ENCODE measurements around the gene ANO3.
A peak's percentile ranks its signal among the peaks of the same experiment; 100 is the strongest.

The ANO3 gene

GRCh38 chr11:26510164-26510563 is 178.2 kb downstream of the ANO3 start:
- DNase-seq: no peak

GRCh38 chr11:26510756-26511155 is 178.8 kb downstream of the ANO3 start:
- DNase-seq: no peak

- DNase-seq: no peak
Measured at GRCh38 chr11:26512196-26512595, 180.3 kb downstream of the ANO3 start.

DNA sequence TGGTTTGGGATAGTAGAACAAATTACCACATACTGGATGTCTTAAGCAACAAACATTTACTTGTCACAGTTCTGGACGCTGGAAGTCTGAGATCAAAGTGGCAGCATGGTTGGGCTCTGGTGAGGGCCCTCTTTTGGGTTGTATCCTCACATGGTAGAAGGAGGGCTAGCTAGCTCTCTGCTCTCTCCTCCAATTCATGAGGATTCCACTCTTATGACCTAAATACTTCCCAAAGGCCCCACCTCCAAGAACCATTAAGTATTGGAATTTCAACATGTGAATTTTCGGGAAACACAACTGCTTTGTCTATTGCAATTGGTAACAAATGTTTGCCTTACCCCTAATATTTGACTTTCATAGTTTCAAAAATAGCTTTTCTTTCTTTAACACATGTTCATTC is 187.5 kb downstream of the ANO3 start:
- DNase-seq: no peak

DNA sequence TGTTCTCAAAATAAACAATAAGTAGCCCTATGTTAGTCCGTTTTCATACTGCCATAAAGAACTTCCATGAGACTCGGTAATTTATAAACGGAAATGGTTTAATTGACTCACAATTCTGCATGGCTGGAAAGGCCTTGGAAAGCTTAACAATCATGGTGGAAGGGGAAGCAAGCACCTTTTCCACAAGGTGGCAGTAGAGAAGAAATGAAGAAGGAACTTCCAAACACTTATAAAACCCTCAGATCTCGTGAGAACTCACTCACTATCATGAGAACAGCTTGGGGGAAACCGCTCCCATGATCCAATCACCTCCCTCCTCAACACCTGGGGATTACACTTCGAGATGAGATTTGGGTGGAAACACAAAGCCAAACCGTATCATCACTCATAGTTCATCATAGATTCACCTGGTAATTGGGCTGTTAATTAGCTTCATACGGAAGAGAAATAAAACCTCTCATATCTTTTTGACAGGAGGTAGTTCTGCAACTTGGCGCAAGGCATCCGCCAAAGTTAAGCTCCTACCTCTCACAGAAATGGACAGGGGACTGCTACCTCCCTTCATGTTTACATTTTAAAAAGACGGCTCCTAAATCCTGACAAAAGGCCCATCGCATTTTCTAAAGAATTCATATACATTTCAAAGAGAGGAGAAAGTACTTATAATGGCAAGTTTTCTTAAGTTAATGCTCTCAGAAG is 191.1 kb downstream of the ANO3 start:
- DNase-seq: peak in 1 of 2 experiments; percentile 1

DNA sequence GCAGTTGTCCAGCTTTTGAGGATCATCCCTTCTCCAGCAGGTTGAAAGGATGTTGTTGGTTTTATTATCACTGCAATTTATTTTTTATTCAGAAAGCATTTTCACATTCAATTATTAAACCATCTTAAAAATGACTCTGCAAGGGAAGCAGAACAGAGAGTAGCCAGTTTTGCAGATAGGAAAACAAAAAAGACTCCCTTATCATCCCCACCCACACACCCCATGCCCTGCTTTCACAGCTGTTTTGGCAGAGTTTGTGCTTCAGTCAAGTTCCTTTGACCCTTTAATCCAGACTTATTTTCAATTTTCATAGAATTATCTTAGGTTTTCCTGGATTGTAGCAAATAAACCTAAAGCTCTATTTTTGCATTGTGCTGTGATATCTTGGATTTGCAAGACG is 195.8 kb downstream of the ANO3 start:
- no peak for DNase-seq

DNA sequence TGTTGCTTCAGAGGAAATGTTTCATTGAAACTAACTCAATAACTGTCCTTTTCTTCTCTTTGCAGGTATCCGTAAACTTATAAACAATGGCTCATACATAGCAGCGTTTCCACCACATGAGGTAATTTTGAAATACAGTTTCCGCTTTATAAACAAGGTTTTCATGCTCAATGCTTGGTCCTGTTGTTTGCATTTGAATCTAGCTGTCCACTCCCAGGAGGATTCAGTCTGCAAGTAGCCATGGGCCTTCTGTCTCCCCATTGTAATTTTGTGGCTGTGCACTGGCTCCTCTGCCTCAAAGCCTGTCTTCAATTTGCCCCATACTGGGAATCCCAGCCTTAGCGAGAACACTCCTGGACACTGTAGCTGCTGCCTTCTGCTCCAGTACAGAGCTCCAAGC is 205.4 kb downstream of the ANO3 start:
- no peak for DNase-seq

GRCh38 chr11:26539517-26539916 is 207.6 kb downstream of the ANO3 start:
- DNase-seq: no peak

- no peak for DNase-seq
Measured at GRCh38 chr11:26541870-26542269, 209.9 kb downstream of the ANO3 start.

DNA sequence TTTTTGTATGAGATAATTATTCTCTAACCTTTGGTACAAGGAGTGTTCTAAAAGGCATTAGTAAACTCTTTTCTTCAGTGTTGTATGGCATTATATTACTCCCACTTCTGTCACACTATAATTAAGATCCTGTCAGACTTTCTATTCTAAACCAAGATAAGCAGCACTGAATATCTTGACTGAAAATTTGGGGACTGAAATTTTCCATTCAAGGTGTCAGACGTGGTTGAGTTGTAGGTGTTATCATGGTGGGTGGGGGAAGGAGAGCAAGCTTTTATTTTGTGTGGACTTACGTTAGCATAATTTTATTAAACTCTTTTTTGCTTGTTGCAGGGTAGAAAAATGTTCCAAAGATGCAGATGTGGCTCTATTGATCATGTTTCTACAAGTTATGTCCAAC is 217.2 kb downstream of the ANO3 start:
- no peak for DNase-seq

- DNase-seq: no peak
Measured at GRCh38 chr11:26550022-26550421, 218.1 kb downstream of the ANO3 start.

DNA sequence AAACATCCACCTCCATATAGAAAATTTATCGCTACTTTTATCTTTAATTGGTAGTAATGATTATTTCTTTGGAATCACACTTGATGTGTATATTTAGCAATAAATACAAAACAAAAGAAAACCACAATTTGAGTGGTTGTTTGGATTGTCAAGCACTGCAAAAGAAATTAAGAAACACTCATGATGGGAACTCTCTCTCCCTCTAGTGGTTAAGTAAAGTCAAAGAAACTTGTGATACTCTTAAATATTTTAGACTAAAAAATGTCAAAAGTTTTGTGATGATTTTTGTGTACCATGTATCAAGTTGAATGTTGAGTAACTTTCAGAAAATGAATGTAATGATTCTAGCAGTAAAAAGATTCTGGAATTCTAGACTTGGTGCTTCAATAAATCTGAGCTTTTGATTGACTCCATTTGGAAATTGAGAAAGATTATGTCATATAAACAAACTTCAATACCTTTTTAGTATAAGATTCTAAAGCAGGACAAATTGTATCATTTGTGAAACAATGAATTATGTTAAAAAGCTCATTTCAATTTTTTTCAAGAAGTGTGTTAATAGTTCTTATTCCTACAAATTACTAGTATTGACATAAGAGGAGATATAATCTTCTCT is 219.4 kb downstream of the ANO3 start:
- no peak for DNase-seq

DNA sequence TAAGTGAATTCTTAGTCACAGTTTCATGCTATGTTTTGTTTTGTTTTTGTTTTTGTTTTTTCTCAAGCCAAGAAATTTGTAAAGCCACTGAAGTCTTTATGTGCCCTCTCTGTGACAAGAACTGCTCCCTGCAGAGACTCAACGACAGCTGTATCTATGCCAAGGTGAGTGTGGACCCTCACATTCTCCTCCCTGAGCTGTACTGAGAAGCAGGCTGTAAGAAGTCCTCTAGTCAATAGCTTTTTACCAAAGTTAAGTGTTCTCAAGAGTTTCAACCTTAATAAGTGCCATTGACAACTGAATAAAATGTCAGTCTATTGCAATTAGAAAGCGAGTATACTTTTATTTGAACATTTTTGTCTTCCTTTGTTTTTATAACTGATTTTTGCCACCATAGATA is 221.3 kb downstream of the ANO3 start:
- no peak for DNase-seq

DNA sequence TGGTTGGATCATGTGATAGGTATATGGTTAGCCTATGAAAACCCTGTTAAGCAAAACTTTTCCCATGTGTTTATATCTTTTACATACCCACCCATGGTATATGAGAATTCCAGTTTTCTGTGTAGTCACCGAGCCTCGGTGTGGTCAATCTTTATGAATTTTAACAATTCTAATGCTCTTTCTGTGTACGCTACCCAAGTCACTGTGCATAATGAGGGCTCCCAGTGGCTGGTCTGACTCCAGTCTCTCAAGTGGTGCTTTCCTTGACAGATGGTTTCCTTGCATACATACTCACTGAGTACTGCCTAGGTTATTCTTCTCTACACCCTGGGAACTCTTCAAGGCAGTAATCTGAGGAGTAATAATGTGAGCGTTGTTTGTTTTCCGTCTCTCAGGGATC is 222.5 kb downstream of the ANO3 start:
- no peak for DNase-seq

DNA sequence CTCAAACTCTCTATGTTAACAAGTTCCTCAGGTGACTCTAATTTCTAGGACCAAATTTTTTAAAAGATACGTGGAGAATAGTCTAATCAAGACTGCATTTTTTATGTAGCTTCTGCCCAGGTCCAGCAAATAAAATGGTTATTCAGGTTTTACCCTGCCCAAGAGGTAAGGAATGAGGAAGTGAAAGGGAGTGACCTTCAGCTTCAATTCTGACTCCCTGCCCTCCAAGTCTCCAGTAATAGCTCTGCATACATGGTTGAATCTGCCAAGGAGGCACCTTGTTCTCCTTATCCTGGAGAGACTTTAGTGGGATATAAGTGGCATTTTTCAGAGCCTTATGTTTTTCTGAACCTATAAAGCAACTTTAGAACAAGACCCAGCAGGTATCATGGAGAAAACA is 224.7 kb downstream of the ANO3 start:
- DNase-seq: no peak

DNA sequence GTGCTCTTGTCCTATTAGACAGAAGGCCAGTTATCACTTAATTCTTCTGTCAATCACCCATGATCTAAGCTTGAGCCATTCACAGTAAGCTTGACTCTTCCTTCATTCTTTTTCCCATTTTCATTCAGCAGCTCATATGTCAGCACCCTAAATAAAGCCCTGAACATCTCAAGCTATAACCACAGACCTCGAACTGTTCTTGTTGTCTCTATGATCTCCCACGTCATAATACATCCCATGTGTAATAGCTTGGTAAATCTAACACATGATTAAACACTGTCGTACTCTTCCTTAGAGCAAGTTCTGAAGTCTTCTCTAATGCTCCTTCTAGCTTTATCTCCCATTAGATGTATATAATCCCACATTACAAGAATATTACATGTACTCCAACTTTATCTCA is 225.7 kb downstream of the ANO3 start:
- no peak for DNase-seq

DNA sequence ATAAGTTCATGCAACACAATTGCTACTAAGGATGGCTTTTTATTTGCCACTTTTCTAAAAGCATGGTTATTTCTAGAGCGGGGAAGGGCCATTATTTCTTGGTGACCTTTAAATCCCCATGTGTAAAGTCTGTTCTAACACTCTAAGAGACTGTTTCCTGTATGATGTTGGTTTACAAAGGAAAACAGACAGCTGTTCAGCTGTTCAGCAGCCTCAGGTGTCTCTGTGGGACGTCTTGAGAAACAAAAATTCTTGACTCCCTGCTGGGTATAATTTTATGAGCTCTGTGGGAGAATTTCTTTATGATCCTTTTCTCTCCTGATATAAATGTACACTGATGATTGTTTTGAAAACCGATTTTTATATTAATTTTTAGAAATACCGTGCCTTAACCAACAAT is 226.3 kb downstream of the ANO3 start:
- DNase-seq: no peak

DNA sequence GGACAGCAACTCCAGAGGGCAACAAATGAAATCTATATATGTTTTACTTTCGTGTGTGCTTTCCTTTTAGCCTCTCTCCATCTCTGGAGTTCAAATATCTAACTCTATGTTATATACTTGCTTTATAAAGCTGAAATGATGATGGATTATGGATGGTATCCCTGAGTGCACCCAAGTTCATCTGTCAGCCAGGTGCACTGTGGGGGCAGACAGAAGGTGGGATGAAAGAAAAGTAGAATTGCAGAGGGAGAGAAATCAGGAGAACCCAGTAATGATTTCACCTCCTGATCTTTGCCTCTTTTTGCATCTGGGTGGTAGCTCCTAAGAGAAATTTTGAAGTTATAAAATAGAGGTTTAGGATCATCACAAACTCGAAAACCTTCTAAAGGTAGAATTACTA is 237.7 kb downstream of the ANO3 start:
- no peak for DNase-seq

- no peak for DNase-seq
Measured at GRCh38 chr11:26571861-26572654, 240.1 kb downstream of the ANO3 start, which contains the start of gene MUC15. Gene MUC15 (minus strand): TSS chr11:26572263. CDS start chr11:26567094, 5,169 bp downstream.

GRCh38 chr11:26572770-26573402 is 241.0 kb downstream of the ANO3 start:
- DNase-seq: no peak

GRCh38 chr11:26573896-26574295 is 242.0 kb downstream of the ANO3 start:
- DNase-seq: no peak

DNA sequence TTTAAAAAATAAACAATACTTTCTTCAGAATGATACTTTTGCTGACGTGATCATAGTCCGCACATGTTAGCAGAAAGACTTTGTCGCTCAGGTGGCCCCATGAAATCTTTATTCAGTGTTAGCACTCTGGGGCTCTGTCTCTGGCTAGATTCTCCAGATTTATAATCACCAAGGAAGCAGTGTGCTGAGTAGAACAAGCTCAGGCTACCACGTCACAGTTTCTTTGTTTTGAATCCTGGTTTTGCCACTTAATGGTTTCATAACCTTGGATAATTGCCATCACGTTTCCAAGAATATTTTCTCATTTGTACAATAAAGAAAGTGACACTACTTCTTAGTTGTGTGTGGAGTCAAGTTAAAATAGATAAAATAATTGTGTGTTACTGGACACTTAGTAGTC is 244.0 kb downstream of the ANO3 start:
- no peak for DNase-seq

- no peak for DNase-seq
Measured at GRCh38 chr11:26578998-26579661, 247.2 kb downstream of the ANO3 start.
